Activated naive CD8-positive, alpha-beta T cell treated with anti-CD3 and anti-CD28 coated beads for 36 hours (primary cell): ENCODE results near the gene CCDC9B. TPM values are rescaled to one million over a fixed set of nuclear protein-coding genes. Genes with fewer than 3 reads are reported as not detected.

Experiments
- DNase-seq: peaks from one replicate; pipeline ENCODE4 v3.0.0; 2021
- H3K27ac Mint-ChIP-seq: one replicate; pipeline ENCODE4 v1.8.0; 2022; ENCODE audit warnings: mild to moderate bottlenecking, moderate library complexity, mixed read lengths
- H3K27me3 Mint-ChIP-seq: one replicate; pipeline ENCODE4 v1.8.0; 2022; ENCODE audit warnings: mild to moderate bottlenecking, mixed read lengths
- H3K36me3 Mint-ChIP-seq: one replicate; pipeline ENCODE4 v1.8.0; 2021; ENCODE audit warnings: mild to moderate bottlenecking, mixed read lengths
- H3K4me1 Mint-ChIP-seq: one replicate; pipeline ENCODE4 v1.8.0; 2021; ENCODE audit warnings: mixed read lengths
- H3K4me3 Mint-ChIP-seq: one replicate; pipeline ENCODE4 v1.8.0; 2022; ENCODE audit warnings: mild to moderate bottlenecking, moderate library complexity, mixed read lengths
- H3K9me3 Mint-ChIP-seq: one replicate; pipeline ENCODE4 v1.8.0; 2022; ENCODE audit warnings: mixed read lengths
- total RNA-seq, 2 experiments: library from RNA; stranded (reverse); gene quantifications; one replicate each; pipeline ENCODE4 v1.2.3, GENCODE V29; 2021

Gene CCDC9B
- total RNA-seq, 2 experiments from 2014 or later, result 0.24 to 0.62 TPM

DNA sequence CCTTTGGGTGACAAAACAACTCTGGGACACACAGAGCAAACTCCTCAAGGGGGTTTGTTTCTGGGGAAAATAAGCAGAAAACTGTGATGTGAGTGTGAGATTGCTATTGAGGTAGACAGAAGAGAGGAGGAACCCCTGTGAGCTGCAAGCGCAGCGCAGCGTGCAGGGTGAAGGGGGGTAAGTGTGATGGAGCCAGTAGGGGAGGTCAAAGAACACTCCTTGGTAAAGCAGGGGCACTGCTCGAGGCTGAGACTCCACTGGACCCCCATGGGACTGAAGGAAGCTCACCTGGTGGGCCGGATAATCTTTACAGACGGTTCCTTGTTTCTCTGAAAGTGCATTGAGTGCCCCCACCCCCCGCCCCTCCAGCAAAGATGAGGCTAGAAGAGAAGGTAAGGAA lies 9.7 kb downstream of the CCDC9B start:
- peaks cover 15% of the 10 kb centered on the region for H3K4me1 Mint-ChIP-seq
- no peak overlapping the region for H3K27ac Mint-ChIP-seq
- H3K36me3 Mint-ChIP-seq, result peaks cover 3% of the 10 kb centered on the region
- no peaks in the 10 kb centered on the region for H3K9me3 Mint-ChIP-seq
- H3K27me3 Mint-ChIP-seq, result no peaks in the 10 kb centered on the region
- no peak for DNase-seq
- no peak overlapping the region for H3K4me3 Mint-ChIP-seq

DNA sequence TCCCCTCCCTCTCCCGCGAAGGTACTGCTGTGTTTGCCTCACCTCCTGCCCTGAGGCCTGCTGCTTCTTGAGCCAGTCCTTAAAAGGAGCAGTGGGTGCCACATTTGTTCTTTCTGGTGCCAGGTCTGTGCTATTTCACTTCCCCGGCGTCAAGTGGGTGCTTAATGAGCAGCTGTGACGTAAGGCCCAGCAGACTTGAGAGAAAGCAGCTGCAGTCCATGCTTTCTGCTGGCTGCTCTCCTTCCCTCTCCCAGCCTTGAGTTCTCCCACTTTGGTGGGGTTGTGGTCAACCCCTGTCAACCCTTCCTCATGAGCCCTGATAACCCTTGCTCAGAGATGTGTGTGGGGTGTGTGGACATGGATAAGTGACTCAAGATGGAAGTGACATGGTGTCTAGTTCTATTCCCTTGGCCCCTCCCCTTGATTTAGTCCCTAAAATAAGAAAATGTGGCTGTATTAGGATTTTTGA lies 10.3 kb downstream of the CCDC9B start:
- Mint-ChIP-seq H3K27me3 (no peaks in the 10 kb centered on the region), H3K27ac (no peak overlapping the region), H3K4me3 (no peak overlapping the region), H3K4me1 (peaks cover 21% of the 10 kb centered on the region), H3K36me3 (peaks cover 8% of the 10 kb centered on the region), H3K9me3 (no peaks in the 10 kb centered on the region)
- no peak for DNase-seq

GRCh38 chr15:40329804-40330203 lies 10.9 kb downstream of the CCDC9B start:
- no peak for DNase-seq
- H3K4me1 Mint-ChIP-seq, result peaks cover 26% of the 10 kb centered on the region
- no peak overlapping the region for H3K27ac Mint-ChIP-seq
- peaks cover 12% of the 10 kb centered on the region for H3K36me3 Mint-ChIP-seq
- H3K27me3 Mint-ChIP-seq, result no peaks in the 10 kb centered on the region
- H3K4me3 Mint-ChIP-seq, result no peak overlapping the region
- H3K9me3 Mint-ChIP-seq, result no peaks in the 10 kb centered on the region

GRCh38 chr15:40328751-40329150 lies 12.0 kb downstream of the CCDC9B start:
- Mint-ChIP-seq H3K4me3 (no peak overlapping the region), H3K4me1 (peaks cover 22% of the 10 kb centered on the region), H3K27me3 (no peaks in the 10 kb centered on the region), H3K9me3 (no peaks in the 10 kb centered on the region), H3K36me3 (peaks cover 12% of the 10 kb centered on the region), H3K27ac (no peak overlapping the region)
- DNase-seq, result no peak

- Mint-ChIP-seq H3K27me3 (no peaks in the 10 kb centered on the region), H3K4me1 (peaks cover 21% of the 10 kb centered on the region), H3K9me3 (no peaks in the 10 kb centered on the region), H3K27ac (no peak overlapping the region), H3K4me3 (no peak overlapping the region), H3K36me3 (peaks cover 12% of the 10 kb centered on the region)
- no peak for DNase-seq
Observed at GRCh38 chr15:40328176-40328575, 12.6 kb downstream of the CCDC9B start.

GRCh38 chr15:40327457-40327856 lies 13.3 kb downstream of the CCDC9B start:
- no peak for DNase-seq
- Mint-ChIP-seq H3K27ac (no peak overlapping the region), H3K27me3 (no peaks in the 10 kb centered on the region), H3K4me3 (no peak overlapping the region), H3K4me1 (peaks cover 24% of the 10 kb centered on the region), H3K9me3 (no peaks in the 10 kb centered on the region), H3K36me3 (peaks cover 12% of the 10 kb centered on the region)

DNA sequence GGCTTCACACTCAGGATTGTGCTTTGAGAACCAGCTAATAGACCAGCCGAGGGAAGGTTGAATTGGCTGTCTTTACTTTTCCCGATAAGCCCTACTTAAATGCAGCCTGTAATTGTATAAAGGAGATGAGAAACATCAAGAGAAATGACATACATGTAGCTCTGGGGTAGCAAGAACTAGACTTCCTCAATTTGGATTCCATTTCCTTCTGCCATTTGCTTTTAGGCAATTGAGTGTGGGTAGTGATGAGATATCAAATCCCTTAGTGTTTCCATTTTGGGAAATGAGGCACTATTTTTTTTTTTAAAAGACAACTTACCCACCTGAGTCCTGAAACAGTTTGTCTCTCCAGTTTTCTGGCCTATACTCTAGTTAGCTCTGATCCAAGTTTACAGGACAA lies 15.0 kb downstream of the CCDC9B start:
- no peak overlapping the region for H3K27ac Mint-ChIP-seq
- no peak overlapping the region for H3K4me3 Mint-ChIP-seq
- no peak for DNase-seq
- H3K36me3 Mint-ChIP-seq, result peaks cover 12% of the 10 kb centered on the region
- peaks cover 28% of the 10 kb centered on the region for H3K4me1 Mint-ChIP-seq
- H3K9me3 Mint-ChIP-seq, result no peaks in the 10 kb centered on the region
- no peaks in the 10 kb centered on the region for H3K27me3 Mint-ChIP-seq

GRCh38 chr15:40325188-40325587 lies 15.6 kb downstream of the CCDC9B start:
- Mint-ChIP-seq H3K36me3 (peaks cover 12% of the 10 kb centered on the region), H3K4me3 (peak overlapping the region; percentile 71), H3K27me3 (no peaks in the 10 kb centered on the region), H3K27ac (no peak overlapping the region), H3K9me3 (no peaks in the 10 kb centered on the region), H3K4me1 (peaks cover 28% of the 10 kb centered on the region)
- no peak for DNase-seq

DNA sequence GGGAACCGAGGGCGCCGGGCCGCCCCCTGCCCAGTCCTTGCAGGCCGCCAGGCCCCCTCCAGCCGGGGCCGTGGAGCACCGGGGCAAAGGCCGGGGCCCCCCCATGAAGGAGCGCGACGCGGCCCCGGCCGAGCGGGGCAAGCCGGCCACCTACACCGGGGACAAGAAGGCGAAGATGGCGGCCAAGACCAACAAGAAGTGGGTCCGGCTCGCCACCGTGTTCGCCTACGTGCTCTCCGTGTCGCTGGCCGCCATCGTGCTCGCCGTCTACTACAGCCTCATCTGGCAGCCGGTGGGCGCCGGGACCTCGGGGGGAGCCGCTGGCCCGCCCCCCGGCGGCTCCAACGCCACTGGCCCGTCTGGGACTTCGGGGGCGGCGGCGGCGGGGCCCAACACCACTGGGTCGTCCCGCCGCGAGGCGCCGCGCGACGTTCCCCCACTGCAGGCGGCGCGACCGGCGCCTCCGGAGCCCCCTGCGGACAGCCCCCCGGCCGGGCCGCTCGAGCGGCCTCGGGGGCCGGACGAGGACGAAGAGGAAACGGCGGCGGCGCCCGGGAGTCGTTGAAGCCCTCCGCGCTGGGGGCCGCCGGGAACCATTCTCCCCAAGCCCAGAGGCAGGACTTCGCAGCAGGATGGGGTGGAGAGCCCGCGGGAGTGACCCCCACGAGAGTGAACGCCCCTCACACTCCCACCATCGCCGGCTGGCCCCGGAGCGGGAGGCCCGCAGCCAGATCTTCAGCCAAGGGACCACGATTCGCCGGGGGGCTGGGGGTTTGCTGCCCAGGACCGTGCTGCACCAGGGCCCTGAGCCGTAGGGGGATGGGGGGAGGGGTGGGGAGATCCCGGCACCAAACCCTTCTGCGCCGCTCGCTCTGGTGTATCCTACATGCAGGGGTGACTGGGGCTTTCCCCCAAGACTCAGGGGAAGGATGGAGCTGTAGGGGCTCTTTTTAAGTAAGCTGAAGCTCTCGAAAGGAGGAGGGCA lies 16.5 kb downstream of the CCDC9B start:
- peaks cover 28% of the 10 kb centered on the region for H3K4me1 Mint-ChIP-seq
- no peaks in the 10 kb centered on the region for H3K27me3 Mint-ChIP-seq
- DNase-seq, result peak; percentile 43
- peak overlapping the region; percentile 71 for H3K4me3 Mint-ChIP-seq
- peaks cover 12% of the 10 kb centered on the region for H3K36me3 Mint-ChIP-seq
- no peak overlapping the region for H3K27ac Mint-ChIP-seq
- H3K9me3 Mint-ChIP-seq, result no peaks in the 10 kb centered on the region

- Mint-ChIP-seq H3K4me3 (peak within 1 kb of the TSS; percentile 71), H3K27me3 (no peaks in the 10 kb centered on the region), H3K36me3 (peaks cover 9% of the 10 kb centered on the region), H3K27ac (no peak within 1 kb of the TSS), H3K4me1 (peaks cover 28% of the 10 kb centered on the region), H3K9me3 (no peaks in the 10 kb centered on the region)
- peak; percentile 95 for DNase-seq
Observed at GRCh38 chr15:40323239-40323952, 17.3 kb downstream of the CCDC9B start, which contains the start of gene INAFM2. TSS of gene INAFM2 (plus strand) at chr15:40323692. CDS start at chr15:40324056, 364 bp downstream.

- no peak for DNase-seq
- Mint-ChIP-seq H3K4me1 (peaks cover 28% of the 10 kb centered on the region), H3K27ac (no peak overlapping the region), H3K4me3 (peak overlapping the region; percentile 69), H3K27me3 (no peaks in the 10 kb centered on the region), H3K9me3 (no peaks in the 10 kb centered on the region), H3K36me3 (peaks cover 9% of the 10 kb centered on the region)
Observed at GRCh38 chr15:40322531-40323238, 18.1 kb downstream of the CCDC9B start.

GRCh38 chr15:40320931-40321371 lies 19.8 kb downstream of the CCDC9B start:
- DNase-seq, result peak; percentile 38
- Mint-ChIP-seq H3K27ac (no peak overlapping the region), H3K4me3 (no peak overlapping the region), H3K4me1 (peaks cover 20% of the 10 kb centered on the region), H3K9me3 (no peaks in the 10 kb centered on the region), H3K27me3 (no peaks in the 10 kb centered on the region), H3K36me3 (peaks cover 8% of the 10 kb centered on the region)

GRCh38 chr15:40320409-40320808 lies 20.3 kb downstream of the CCDC9B start:
- no peak overlapping the region for H3K27ac Mint-ChIP-seq
- no peak for DNase-seq
- peaks cover 14% of the 10 kb centered on the region for H3K4me1 Mint-ChIP-seq
- H3K4me3 Mint-ChIP-seq, result no peak overlapping the region
- H3K27me3 Mint-ChIP-seq, result no peaks in the 10 kb centered on the region
- peaks cover 4% of the 10 kb centered on the region for H3K36me3 Mint-ChIP-seq
- no peaks in the 10 kb centered on the region for H3K9me3 Mint-ChIP-seq

DNA sequence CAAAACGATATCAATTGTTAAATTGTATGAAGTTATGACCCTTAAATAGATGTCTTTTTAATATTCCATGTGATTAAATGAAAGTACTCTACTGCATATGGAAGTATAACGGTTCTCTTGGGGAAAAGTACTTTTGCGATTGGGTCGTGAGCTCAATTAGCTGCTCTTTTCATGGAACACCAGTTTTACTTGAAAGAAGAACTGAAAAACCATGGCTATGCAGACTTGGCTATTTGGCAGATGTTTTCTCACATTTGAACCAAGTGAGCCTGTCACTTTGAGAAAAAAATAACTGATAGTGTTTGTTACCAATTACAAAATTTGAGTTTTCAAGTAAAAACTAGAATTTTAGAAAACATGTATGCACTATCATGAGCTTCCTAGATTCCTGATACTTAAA lies 23.2 kb downstream of the CCDC9B start:
- H3K27ac Mint-ChIP-seq, result no peak overlapping the region
- no peak overlapping the region for H3K4me3 Mint-ChIP-seq
- no peaks in the 10 kb centered on the region for H3K9me3 Mint-ChIP-seq
- no peaks in the 10 kb centered on the region for H3K27me3 Mint-ChIP-seq
- H3K36me3 Mint-ChIP-seq, result no peaks in the 10 kb centered on the region
- peaks cover 16% of the 10 kb centered on the region for H3K4me1 Mint-ChIP-seq
- no peak for DNase-seq

DNA sequence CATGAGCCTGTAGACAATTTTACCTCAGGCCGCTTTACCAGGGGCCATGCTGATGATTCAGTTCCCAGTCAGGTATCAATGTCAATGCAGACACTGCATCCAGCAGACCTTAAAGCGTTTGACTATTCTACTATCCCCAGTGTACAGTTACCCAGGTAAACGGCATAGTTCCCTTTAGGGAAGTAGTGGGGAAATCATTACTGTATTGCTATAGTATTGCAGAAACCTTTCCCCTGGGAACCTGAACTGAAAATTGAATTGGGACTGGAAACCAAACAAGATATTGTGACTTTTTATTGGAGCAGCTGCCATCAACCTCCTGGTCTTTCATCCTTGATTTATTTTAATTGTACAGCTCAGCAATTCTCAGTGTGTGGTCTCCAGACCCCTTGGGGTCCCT lies 23.8 kb downstream of the CCDC9B start:
- no peaks in the 10 kb centered on the region for H3K36me3 Mint-ChIP-seq
- DNase-seq, result no peak
- no peaks in the 10 kb centered on the region for H3K9me3 Mint-ChIP-seq
- no peak overlapping the region for H3K4me3 Mint-ChIP-seq
- no peaks in the 10 kb centered on the region for H3K27me3 Mint-ChIP-seq
- H3K27ac Mint-ChIP-seq, result no peak overlapping the region
- peaks cover 13% of the 10 kb centered on the region for H3K4me1 Mint-ChIP-seq
